Breast epithelium (tissue), 3 donors: ENCODE measurements around the gene LRIT3.

Source experiments
- POLR2A ChIP-seq: fragments of 450-650 bp; IDR thresholded peaks from one replicate; pipeline ENCODE4 v1.6.1; 2016; ENCODE audit warnings: antibody characterized with exemption, mild to moderate bottlenecking, moderate library complexity
- TF ChIP-seq, protein P1 (sequence below), 3 donors: fragments of 450-650 bp; IDR thresholded peaks; one replicate each; pipeline ENCODE4 v1.5.1; 2016 to 2017; ENCODE audit warnings: antibody characterized with exemption in 3 of 3, mild to moderate bottlenecking in 3 of 3, moderate library complexity in 3 of 3

- TF ChIP-seq POLR2A, result no peak
- TF ChIP-seq, protein P1, sequence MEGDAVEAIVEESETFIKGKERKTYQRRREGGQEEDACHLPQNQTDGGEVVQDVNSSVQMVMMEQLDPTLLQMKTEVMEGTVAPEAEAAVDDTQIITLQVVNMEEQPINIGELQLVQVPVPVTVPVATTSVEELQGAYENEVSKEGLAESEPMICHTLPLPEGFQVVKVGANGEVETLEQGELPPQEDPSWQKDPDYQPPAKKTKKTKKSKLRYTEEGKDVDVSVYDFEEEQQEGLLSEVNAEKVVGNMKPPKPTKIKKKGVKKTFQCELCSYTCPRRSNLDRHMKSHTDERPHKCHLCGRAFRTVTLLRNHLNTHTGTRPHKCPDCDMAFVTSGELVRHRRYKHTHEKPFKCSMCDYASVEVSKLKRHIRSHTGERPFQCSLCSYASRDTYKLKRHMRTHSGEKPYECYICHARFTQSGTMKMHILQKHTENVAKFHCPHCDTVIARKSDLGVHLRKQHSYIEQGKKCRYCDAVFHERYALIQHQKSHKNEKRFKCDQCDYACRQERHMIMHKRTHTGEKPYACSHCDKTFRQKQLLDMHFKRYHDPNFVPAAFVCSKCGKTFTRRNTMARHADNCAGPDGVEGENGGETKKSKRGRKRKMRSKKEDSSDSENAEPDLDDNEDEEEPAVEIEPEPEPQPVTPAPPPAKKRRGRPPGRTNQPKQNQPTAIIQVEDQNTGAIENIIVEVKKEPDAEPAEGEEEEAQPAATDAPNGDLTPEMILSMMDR (IDR thresholded peaks at IDR 0.05), result no peak
Measured at GRCh38 chr4:109886303-109886702, 38.4 kb downstream of the LRIT3 start.
